HepG2 (cell line): ENCODE measurements around the gene WSB2.

Experiments used
- AGO1 ChIP-seq: fragments of 200-400 bp; formaldehyde crosslinking; IDR thresholded peaks from 2 replicates; pipeline ENCODE4 v1.6.1; 2017; ENCODE audit warnings: mild to moderate bottlenecking, low read depth, low read length, moderate library complexity; ENCODE audit not compliant: poor library complexity, severe bottlenecking
- CTCF ChIP-seq: sonication (generic); formaldehyde crosslinking; IDR thresholded peaks from 2 replicates; pipeline ENCODE4 v1.5.0; 2020; ENCODE audit warnings: mild to moderate bottlenecking, missing genetic modification reagents, moderate library complexity
- DNMT3B ChIP-seq: conservative IDR thresholded peaks from 2 replicates; pipeline ENCODE4 v1.6.1; 2016; ENCODE audit warnings: missing biosample characterization, control low read depth
- FOXM1 ChIP-seq: sonication (generic); formaldehyde crosslinking; IDR thresholded peaks from 2 replicates; pipeline ENCODE4 v1.5.0; 2020; ENCODE audit warnings: missing genetic modification reagents
- GABPB1 ChIP-seq: IDR thresholded peaks from 2 replicates; pipeline ENCODE4 v1.6.1; 2016; ENCODE audit warnings: mild to moderate bottlenecking, missing genetic modification reagents, moderate library complexity, missing compliant biosample characterization
- JUND ChIP-seq: sonication (generic); formaldehyde crosslinking; IDR thresholded peaks from 2 replicates; pipeline ENCODE4 v1.8.0; 2022; ENCODE audit warnings: mild to moderate bottlenecking, missing genetic modification reagents
- MAFK ChIP-seq, 2 experiments: IDR thresholded peaks in 1 of 2; conservative IDR thresholded peaks in 1 of 2; 2 replicates each; pipeline ENCODE4 v1.6.1; 2011; ENCODE audit warnings: improper control_type of control experiment in 2 of 2, low read length in 2 of 2
- RXRB ChIP-seq: IDR thresholded peaks from 2 replicates; pipeline ENCODE4 v1.6.1; 2016; ENCODE audit warnings: borderline replicate concordance, missing genetic modification reagents, missing compliant biosample characterization
- SMAD3 ChIP-seq: sonication (generic); formaldehyde crosslinking; IDR thresholded peaks from 2 replicates; pipeline ENCODE4 v1.4.0; 2020; ENCODE audit warnings: missing genetic modification reagents
- TBL1XR1 ChIP-seq: fragments of 150-350 bp; IDR thresholded peaks from 2 replicates; pipeline ENCODE4 v1.6.1; 2014; ENCODE audit warnings: borderline replicate concordance, low read length; ENCODE audit not compliant: partially characterized antibody
- ZNF431 ChIP-seq: sonication (generic); formaldehyde crosslinking; IDR thresholded peaks from 2 replicates; pipeline ENCODE4 v1.9.0; 2022; ENCODE audit warnings: missing genetic modification reagents, low read depth, mild to moderate bottlenecking, borderline replicate concordance

GRCh38 chr12:118058881-118059280 is 2.1 kb downstream of the WSB2 start:
- no peak for TF ChIP-seq DNMT3B (CRISPR knock-in tag)
- TF ChIP-seq SMAD3 (CRISPR knock-in tag) = no peak
- no peak for TF ChIP-seq CTCF (CRISPR knock-in tag)
- no peak for TF ChIP-seq FOXM1 (CRISPR knock-in tag)
- TF ChIP-seq ZNF431 (CRISPR knock-in tag) = no peak
- no peak for TF ChIP-seq RXRB (CRISPR knock-in tag)
- TF ChIP-seq GABPB1 (CRISPR knock-in tag) = no peak
- TF ChIP-seq AGO1 = no peak
- no peak for TF ChIP-seq TBL1XR1
- no peak for TF ChIP-seq MAFK (conservative IDR thresholded peaks at IDR 0.05 in 1 of 2, IDR thresholded peaks at IDR 0.05 in 1 of 2; ENCODE audit: low read length in 2 of 2)
- no peak for TF ChIP-seq JUND (CRISPR knock-in tag)
